ENCODE measurements around the gene TFCP2L1.
A peak's percentile ranks its signal among the peaks of the same experiment; 100 is the strongest.

TFCP2L1 gene

DNA sequence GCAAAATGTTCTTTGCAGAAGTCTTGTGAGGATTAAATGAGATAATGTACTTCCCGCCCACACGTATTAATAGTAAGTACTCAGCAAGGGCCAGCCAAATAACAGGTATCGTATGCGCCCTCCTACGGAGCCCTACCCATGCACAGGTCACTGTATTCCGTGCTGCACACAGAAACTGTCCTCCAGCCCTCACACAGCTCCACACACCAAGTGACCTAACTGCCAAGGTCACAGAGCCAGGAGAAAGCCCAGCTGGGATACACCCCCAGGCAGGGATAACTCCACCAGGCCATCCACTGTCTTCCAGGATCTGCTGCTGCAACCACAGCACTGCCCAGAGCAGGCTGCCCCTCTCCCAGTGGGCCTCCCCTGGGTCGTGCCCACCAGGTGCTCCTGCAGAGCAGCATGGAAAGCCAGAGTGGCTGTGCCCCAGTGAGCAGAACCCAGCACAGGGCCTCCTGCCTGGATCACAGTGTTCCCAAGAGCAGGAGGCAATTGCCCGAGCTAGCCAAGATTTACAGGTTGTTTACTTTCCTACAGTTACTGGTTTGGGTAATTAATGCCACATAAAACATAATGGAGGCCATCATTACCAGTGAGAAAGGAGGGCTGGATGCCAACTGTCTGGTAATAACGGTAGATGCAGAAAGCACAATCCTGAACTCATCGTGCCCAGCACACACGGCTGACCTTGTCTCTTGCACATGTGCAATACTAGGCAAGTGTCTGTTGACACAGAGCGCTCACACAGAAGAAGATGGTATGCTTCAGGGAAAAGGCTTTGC lies 24.4 kb downstream of the TFCP2L1 start:
- DNase-seq = no peak

DNA sequence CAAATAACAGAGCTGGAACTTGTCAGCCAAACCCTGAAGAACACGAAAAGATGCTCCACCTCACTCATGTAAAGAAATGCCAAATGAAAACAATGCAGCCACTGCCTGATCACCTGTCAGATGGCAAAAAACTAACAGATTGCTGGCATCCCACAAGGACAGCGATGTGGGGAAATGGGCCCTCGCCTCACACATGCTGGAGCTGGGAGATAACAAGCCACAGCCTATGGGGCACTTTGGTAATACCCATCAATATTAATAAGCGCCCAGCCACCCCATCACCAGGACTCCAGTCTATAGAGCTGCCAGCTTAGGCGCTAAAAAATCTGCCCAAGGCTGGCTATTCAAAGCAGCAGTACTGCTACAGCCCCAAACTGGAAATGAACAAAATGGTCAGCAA lies 27.0 kb downstream of the TFCP2L1 start:
- DNase-seq = no peak

DNA sequence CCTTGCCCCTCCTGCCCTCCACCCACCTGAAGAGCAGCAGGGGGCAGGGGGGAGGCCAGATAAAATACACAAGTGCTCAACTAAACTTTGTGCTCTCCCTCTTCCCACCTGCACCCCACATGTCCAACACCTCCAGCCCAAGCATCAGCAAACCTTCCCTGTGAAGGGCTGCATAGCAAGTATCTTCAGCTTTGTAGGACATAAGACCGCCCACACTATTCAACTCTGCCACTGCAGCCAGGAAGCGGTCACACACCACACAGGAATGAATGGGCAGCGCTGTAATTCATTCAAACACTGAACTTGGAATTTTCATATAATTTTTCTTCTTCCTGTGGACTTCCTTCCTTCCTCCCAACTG lies 27.5 kb downstream of the TFCP2L1 start:
- DNase-seq = no peak

DNA sequence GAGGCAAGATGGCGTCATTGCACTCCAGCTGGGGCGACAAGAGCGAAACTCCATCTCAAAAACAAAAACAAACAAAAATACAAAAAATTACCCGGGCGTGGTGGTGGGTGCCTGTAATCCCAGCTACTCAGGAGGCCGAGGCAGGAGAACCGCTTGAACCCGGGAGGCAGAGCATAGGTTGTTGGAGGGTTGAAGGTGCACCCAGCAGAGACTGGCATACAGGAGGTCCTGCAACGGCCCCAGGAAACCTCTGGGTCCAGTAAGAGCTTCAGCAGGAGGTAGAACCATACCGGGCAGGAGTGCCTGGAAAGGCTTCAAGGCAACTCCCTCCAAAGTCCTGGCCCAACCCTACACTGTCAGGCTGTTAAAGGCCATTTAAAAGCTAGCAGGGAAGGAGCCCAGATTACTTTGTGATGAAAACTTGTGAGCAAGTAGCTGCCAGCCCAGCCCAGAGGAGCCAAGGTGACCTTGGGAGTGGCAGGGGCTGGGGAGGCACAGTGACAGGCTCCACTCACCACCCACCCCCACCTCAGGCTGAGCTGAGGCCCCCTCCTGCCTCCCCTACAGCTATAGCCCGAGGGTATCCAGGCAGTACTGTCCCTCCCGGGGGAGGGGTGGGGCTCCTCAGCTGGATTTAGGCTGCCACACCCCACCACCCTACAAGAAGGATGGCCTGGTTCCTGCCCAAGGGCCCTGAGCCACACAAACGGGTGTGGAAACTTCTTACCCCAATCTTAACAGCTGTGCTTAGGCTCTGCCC lies 28.1 kb downstream of the TFCP2L1 start:
- DNase-seq = no peak

DNA sequence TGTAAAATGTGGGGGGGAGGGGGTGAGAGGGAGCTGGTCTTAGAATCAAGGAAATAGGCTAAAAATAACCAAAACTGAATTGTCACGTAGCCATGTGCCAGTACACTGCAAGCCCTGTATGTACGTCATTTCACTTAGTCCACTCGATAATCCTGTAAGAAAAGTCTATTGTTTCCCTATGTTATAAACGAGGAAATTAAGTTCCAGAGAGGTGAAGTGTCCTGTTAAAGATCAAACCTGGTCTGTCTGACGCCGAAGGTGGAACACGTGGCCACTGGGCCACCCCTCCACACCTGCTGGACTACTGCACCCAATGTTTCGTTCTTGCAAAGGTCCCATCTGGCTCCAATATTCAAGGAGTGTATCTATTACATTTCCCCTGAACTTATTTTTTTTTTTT lies 29.6 kb downstream of the TFCP2L1 start:
- no peak for DNase-seq

DNA sequence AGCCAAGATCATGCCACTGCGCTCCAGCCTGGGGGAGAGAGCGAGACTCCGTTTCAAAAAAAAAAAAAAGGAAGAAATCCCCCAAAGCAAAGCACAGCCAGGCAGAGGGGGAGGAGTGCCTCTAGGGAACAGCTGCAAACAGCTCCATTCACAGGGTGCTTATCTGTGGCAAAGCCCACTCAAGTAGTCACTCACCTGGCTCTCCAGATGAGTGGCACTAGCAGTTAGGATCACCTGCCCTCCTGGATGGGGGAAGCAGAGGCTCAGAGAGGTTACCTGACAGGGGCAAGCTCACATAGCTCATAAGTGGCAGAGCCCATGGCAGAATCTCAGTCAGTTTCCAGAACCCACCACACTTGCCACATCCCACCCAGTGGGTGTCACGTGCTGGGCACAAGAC lies 30.3 kb downstream of the TFCP2L1 start:
- no peak for DNase-seq

DNA sequence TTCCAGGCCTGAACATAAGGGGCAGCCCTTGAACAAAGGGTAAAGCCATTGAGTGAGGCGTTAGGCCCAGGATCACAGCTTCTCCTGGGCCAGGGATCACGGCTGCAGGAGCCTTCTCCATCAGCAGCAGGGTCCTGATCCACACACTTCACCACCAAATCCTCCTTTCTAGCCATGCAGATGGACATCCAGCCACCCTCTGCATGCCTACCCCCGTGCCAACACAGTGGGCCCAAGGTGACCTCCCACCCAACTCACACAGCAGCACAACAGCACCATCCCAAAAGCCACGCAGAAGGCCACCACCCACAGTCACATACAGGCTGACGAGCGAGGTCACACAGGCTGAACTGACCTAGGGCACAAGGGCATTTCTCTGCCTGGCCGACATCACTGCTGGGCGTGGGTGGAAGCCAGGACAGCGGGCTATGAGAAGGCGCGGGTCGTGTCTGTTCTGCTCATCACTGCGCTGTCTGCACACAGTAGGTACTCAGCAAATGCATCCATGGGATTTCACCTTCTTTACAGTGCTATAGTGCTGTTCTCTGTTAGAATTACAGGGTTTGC lies 31.2 kb downstream of the TFCP2L1 start:
- no peak for DNase-seq

DNA sequence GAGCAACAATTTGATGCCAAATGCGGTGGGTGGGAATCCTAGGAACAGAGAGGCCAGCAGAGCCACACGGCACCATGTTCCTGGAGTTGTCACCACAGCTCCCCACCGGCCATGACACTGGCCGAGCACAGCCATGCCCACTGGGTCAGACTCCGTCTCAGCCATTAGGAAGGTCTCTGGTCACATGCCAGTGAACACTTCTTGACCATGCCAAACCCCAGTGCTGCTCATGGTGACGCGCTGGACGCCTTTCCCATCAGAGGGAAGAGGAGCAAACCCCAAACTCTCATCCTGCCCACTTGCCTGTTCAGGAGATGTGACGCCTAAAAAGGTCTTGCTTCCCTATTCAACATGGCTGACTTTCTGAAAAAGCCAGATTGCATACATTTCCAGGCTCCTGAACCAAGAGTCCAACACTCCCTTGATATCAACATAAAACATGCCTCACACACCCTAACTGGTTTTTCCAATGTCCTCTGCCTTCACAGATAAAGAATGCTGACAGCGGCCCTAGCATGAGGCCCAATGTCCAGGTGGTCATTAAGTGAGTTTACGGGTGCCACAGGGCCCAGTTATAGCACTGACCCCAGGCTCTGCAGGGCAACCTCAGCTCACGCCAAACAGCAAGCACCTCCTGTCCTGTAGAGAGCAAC lies 31.9 kb downstream of the TFCP2L1 start:
- no peak for DNase-seq

DNA sequence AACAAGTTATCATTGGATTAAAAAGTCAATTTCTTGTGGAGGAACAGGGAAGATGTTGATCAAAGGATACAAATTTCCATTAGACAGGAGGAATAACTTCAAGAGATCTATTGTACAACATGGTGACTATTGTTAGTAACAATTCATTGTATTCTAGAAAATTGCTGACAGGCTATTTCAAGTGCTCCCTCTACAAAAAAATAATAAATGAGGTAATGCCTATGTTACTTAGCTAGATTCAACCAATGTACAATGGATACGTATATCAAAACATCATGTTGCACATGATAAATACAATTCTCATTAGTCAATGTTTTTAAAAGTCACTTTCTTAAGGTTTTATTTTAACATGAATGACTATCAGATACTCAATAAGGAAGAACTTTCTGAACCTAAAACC lies 33.5 kb downstream of the TFCP2L1 start:
- DNase-seq = no peak

DNA sequence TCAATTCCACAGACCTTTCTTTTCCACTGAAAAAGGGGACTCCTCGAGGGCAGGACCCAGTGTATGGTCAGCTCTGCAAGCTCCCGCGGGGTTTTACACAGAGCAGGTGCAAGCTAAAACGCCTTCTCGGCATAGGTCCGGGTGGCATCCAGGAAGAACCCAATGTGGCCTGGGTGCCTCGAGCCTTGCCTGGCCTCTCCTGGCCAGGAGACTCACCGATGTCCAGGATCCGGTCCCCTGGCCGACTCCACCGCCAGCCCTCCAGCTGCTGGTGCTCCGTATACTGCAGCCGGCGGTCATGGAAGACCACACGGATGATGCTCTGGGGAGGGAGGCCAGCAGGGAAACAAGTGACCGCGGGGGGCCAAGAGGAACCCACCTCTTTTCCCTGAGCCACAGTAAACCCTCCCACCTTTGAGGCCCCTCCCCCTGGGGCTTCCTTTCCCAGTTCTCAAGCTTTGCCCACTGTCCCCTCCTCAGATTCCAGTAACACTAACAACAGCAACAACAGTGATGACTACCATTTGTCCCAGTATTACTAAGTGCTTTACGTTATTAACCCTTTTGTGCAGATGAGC lies 36.1 kb downstream of the TFCP2L1 start:
- DNase-seq = no peak

DNA sequence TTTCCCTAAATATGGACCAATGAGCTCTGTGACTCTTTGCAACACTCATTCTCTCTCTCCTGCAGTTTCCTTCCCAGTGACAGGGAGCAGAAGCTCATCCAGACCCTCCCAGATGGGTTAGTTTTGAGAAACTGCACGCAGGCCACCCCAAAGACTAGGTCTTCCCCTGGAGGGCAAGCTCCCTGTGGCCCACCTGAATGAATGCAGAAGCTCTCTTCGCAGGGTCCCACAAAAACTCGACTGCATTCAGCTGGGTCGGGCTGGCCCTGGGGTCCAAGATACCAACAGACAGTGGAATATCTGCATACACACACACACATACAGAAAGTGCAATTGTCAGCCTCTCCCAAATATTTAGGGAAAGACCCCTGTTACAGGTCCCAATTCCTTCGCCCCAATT lies 37.0 kb downstream of the TFCP2L1 start:
- DNase-seq = no peak

DNA sequence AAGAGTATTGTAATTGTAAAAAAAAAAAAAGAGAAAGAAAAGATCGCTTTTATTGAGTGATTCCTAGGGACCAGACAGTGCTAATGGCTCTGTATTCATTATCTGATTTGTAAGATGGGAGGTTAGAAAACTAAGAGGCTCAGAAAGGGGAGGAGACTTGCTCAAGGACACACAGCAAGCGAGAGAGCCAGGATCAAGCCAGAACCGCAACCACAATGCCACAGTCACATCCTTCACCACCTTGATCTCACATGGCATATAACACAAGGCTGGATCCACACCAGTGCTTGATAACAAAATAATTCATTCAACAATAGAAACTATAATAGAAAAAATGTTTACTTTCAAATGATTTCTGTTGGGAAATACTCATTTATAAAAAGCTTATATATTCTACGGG lies 37.5 kb downstream of the TFCP2L1 start:
- peak in 1 of 5 experiments; percentile 17 for DNase-seq

DNA sequence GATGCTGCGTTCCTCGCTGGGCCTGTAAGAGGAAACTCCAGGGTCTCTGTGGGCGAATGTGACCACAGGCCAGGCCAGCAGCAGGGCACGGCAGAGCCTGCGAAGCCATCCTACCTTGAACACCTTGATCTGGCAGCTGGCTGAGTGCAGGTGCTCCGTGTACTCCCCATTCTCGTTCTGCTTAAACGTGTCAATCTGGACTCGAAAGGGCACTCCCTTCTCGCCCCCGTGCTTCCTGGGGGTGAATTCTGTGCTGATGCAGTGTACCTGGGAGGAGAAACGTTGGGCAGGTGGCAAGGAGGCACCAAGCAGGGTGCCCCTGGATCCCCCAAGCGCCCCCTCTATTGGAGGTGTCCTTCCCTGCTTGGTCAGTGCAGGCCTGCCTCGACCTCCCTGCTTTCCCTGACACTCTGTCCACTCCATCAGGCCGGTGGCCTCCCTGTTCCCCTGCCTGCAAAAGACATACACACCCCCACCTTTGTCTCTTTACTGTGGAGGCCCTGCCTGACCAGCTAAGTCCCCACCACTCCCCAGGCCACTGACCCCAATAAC lies 38.2 kb downstream of the TFCP2L1 start:
- DNase-seq = no peak

DNA sequence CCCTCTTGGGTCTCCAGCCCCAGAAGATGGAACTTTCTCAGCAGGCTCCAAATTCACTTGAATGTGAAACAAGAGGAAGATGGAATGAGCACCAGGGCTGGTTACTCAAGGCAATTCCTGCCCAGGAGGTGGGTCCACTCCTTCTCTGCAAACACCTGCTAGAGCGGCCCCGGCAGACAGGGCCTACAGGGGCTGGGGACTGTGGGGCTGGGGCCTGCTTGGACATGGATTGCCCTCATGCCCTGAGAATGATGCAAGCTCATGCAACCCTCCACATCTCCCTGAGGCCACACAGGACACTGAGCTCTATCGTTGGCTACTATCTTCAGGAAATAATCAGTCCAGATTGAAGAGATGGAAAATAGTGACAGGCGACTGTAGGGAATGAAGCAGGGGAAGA lies 39.1 kb downstream of the TFCP2L1 start:
- no peak for DNase-seq

DNA sequence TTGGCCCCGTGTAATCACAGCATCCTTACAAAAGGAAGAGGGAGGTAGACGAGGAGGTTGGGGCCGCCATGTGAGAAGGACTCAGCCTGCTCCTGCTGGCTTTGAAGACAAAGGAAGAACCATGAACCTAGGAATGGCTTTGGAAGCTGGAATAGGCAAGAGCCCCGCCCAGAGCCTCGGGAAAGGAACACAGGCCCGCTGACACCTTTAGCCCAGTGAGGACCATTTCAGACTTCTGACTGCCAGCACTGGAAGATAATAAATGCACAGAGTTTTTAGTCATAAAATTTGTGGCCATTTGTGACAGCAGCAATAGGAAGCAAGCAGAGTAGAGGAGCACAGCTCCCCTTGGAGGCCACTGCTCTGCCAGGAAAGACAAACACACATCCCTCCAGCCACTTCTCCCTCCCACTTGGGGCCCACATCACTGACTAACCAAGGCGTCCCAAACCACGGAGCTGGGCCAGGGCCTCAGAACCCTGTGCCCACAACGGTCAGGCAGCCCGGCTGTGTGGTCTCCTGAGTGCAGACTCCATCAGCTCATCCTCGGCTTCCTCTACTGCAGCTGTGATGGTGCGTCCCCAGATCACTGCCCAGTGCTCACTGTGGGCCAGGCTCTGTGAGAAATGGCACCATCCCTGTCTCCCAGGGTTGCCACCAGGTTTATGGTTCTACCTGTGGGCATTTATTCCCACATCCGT lies 39.7 kb downstream of the TFCP2L1 start:
- no peak for DNase-seq

DNA sequence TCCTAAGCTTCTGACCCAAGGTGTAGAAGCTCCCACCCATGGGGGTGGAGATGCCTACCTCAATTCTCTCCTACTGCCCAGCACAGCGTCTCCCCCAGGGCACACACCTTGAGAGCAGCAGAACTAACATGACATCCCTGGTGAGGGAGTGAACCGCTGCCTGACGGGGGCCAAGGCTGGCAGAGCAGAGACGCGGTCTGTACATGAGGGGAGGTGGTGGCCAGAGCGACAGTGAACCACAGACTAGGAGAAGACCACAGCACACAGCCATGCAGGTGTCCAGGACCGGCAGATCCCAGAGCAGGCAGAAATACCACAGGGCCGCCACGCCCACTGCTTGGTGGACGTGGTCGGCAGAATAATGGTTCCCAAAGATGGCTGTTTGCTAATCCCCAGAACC lies 40.4 kb downstream of the TFCP2L1 start:
- no peak for DNase-seq

DNA sequence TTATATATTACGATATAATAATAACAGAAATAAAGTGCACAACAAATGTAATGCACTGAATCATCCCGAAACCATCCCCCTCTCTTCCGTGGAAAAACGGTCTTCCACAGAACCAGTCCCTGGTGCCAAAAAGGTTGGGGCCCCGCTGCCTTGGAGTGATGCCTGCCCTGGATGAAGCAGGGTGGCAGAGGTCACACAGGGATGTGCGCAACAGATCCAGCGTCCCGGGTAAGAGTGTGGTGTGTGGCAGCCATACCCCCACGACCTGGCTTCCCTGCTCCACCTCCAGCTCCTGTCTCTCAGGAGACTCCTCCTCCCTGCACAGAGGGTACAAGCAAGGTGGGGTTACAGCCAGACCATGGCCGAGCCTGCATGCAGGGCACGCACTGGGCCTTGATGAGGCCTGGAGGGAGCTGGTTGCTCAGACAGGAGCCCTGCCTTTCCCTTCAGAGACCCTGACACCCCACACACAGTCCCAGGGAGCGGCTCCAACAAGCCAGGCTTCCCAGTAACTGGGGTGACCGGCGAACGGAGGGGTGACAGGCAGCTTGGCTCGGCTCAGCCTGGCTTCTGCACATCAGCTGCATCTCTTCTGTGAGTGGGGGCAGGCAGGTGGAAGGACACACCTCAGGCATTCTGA lies 41.1 kb downstream of the TFCP2L1 start:
- DNase-seq = no peak

DNA sequence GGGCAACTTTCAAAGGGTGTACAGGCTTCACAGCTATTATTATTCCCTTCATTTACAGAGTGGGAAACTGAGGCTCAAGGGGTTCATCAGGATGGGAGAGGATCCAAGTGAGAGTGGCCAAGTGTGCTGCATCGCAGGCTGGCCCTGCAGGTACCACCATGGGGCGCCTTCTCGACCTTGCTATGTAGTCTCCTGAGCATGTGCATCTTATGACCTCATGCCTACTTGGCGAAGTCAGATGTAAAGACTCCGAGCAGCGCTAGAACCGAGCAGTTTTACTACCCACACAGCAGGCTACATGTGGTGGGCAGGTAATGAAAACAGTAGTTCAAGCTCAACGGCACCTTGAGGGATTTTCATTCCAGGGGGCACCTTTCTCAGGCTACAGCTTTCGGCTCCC lies 42.0 kb downstream of the TFCP2L1 start:
- DNase-seq = no peak

DNA sequence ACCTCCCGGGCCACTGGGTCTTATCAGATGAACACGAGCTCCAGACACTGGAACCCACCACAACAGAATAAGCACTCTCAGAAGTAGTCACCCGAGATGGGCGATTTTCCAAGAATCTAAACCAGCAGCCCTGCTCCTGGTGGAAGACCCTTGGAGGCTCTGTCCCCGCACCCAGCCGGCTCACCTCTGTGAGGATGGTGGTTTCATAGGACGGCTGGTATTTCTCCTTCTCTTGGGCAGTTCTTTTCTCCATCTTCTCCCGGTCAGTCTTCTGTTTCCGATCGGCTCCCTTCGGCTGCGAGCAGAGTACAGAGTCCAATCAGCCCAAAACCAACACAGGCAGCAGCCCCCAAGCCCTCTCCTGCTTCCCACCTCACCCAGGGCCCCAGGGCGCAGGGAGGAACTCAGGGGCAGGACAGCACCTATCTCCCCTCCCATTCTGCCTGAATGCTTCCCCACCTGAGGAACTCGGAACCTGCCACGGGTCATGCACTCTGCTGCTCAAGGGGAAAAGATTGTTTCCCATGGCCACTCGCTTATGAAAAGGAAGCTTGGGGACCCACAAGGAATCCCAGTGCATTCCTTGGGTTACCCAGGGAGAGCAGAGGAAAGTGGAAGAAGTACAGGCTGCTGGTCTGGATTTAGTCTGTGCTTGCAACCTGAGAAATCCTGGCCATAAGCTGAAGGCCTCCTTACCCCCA lies 42.7 kb downstream of the TFCP2L1 start:
- DNase-seq = no peak

DNA sequence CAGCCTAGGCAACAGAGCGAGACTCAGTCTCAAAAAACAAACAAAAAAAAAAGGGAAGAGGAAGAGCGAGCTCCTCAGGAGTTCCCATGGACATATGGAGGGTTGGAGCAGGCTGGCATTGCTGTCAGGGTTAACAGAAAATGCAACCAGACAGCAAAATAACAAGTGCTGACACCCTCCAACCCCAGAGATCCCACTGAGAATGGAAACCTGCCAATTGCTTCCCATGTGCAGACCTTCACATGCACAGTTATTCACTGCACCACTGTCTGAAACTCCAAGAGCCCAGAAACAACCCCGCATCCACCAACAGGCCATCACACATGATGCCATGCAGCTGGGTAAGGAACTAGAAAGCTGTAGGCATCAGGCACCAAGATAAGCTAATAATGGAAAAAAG lies 43.5 kb downstream of the TFCP2L1 start:
- DNase-seq = no peak

DNA sequence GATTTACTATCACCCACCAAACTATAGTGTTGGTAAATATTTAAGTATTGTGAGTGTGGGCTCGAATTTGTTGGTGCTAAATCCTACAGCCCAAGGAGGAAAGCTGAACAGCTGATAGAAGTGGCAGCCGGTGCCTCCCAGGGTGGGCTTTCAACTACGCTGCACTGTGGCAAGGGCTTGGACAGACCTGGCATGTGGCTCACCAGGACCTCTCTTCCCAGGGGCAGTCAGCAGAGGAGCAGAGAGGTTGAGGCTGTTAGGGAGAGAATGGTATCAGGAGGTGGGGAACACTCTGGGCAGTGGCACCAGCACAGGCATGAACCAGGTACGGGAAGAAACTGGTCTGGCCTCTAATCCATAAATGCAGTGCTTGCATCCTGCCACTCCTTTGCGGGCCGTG lies 44.6 kb downstream of the TFCP2L1 start:
- DNase-seq = no peak
